Keratinocyte (primary cell): ENCODE measurements around the gene P2RX7. TPM values are rescaled to one million over a fixed set of nuclear protein-coding genes. Genes with fewer than 3 reads are reported as not detected.
"Not testable (repeated sequence)": the region's sequence is repeated elsewhere in the genome, so short reads cannot be mapped to it uniquely, and the experiment has no call there.

Source experiments
- DNase-seq: peaks from one replicate; pipeline ENCODE4 v3.0.0-alpha.2; 2011; ENCODE audit warnings: low read depth, missing footprints, low spot score
- FAIRE-seq: peaks from 2 replicates; lab custom pipeline; 2011; peaks lifted over from hg19 to GRCh38; lab: Jason Lieb, UNC
- H2AFZ ChIP-seq: 2 replicates; pipeline ENCODE4 v1.6.0; 2012; ENCODE audit warnings: low read length, control low read depth, inconsistent platforms; ENCODE audit not compliant: control insufficient read depth
- H3K27ac ChIP-seq: 2 replicates; pipeline ENCODE4 v1.5.1; 2011; ENCODE audit warnings: low read length; ENCODE audit not compliant: control insufficient read depth, insufficient read depth
- H3K27me3 ChIP-seq: 3 replicates; pipeline ENCODE4 v1.6.0; 2011; ENCODE audit warnings: low read length; ENCODE audit not compliant: control insufficient read depth, insufficient read depth; ENCODE audit errors: extremely low read depth
- H3K36me3 ChIP-seq, 2 experiments: 2 replicates in 1 of 2; 3 replicates in 1 of 2; pipeline ENCODE4 v1.5.1; 2011; ENCODE audit warnings: low read length in 2 of 2, mild to moderate bottlenecking in 1 of 2; ENCODE audit not compliant: control insufficient read depth in 2 of 2, insufficient read depth in 2 of 2; ENCODE audit errors: extremely low read depth in 1 of 2
- H3K4me1 ChIP-seq: 3 replicates; pipeline ENCODE4 v1.5.1; 2011; ENCODE audit warnings: low read length; ENCODE audit not compliant: control insufficient read depth, insufficient read depth; ENCODE audit errors: extremely low read depth
- H3K4me2 ChIP-seq: 3 replicates; pipeline ENCODE4 v1.6.0; 2011; ENCODE audit warnings: low read depth, low read length; ENCODE audit not compliant: control insufficient read depth, insufficient read depth; ENCODE audit errors: extremely low read depth
- H3K4me3 ChIP-seq, 3 experiments: fragments of 200-600 bp in 1 of 3; sonication (generic) in 1 of 3; 2 replicates in 2 of 3; 3 replicates in 1 of 3; pipeline ENCODE4 v1.5.1; 2011 to 2016; ENCODE audit warnings: low read length in 3 of 3, mild to moderate bottlenecking in 3 of 3, control low read depth in 2 of 3, inconsistent platforms in 1 of 3, low read depth in 1 of 3, mixed read lengths in 1 of 3, mixed run types in 1 of 3, moderate library complexity in 1 of 3; ENCODE audit not compliant: control insufficient read depth in 2 of 3, insufficient read depth in 2 of 3; ENCODE audit errors: extremely low read depth in 1 of 3
- H3K79me2 ChIP-seq: 2 replicates; pipeline ENCODE4 v1.6.0; 2012; ENCODE audit warnings: low read length; ENCODE audit not compliant: control insufficient read depth, insufficient read depth
- H3K9ac ChIP-seq: 3 replicates; pipeline ENCODE4 v1.6.0; 2011; ENCODE audit warnings: low read length; ENCODE audit not compliant: control insufficient read depth, insufficient read depth; ENCODE audit errors: extremely low read depth
- H3K9me1 ChIP-seq: 3 replicates; pipeline ENCODE4 v1.6.0; 2011; ENCODE audit warnings: low read length; ENCODE audit not compliant: control insufficient read depth, insufficient read depth; ENCODE audit errors: extremely low read depth
- H3K9me3 ChIP-seq: 2 replicates; pipeline ENCODE4 v1.5.1; 2012; ENCODE audit warnings: low read depth, low read length; ENCODE audit not compliant: control insufficient read depth
- H4K20me1 ChIP-seq: 3 replicates; pipeline ENCODE4 v1.6.0; 2011; ENCODE audit warnings: low read length; ENCODE audit not compliant: control insufficient read depth, insufficient read depth; ENCODE audit errors: extremely low read depth
- EZH2 ChIP-seq: IDR thresholded peaks from one replicate; pipeline ENCODE4 v1.6.1; 2012; ENCODE audit warnings: inconsistent platforms, mild to moderate bottlenecking, low read length, moderate library complexity
- dilution Hi-C: fragments of 300-500 bp; cut with MboI; formaldehyde crosslinking; loops from one replicate; pipeline ENCODE4 v1.7.0; 2020; ENCODE audit warnings: low sequenced_read_pairs; ENCODE audit not compliant: extremely low pct_ligation_motif_present
- polyA plus RNA-seq, 5 experiments: library from polyadenylated mRNA; depleted of rRNA in 3 of 5; stranded (reverse) in 3 of 5; stranded (forward) in 1 of 5; unstranded in 1 of 5; fragments of >200 nt; gene quantifications; 1 replicate in 1 of 5; 2 replicates in 3 of 5; 3 replicates in 1 of 5; pipeline versions ENCODE4 v1.2.1 to v1.2.3, GENCODE V29; 2011 to 2012; ENCODE audit warnings: missing spikeins in 2 of 5, low read depth in 1 of 5, low replicate concordance in 1 of 5
- TF ChIP-seq, protein P1 (sequence below), 3 experiments: IDR thresholded peaks in 1 of 3; conservative IDR thresholded peaks in 1 of 3; optimal IDR thresholded peaks in 1 of 3; 2 replicates in 2 of 3; 3 replicates in 1 of 3; pipeline versions ENCODE3 to v1.5.1; 2011; ENCODE audit warnings: low read length in 3 of 3, mild to moderate bottlenecking in 3 of 3, moderate library complexity in 2 of 3, control low read depth in 1 of 3, inconsistent platforms in 1 of 3; ENCODE audit not compliant: insufficient read depth in 2 of 3; ENCODE audit errors: extremely low read depth in 1 of 3

P2RX7 gene
- polyA plus RNA-seq, 1 donor (not counting 4 experiments of a cell fraction or from before 2014, with no cell fraction given): 0.20 TPM

GRCh38 chr12:121156365-121156764 lies 23.7 kb downstream of the P2RX7 start:
- no peak overlapping the region for H2AFZ ChIP-seq
- H3K9ac ChIP-seq: no peak overlapping the region
- no peaks in the 10 kb centered on the region for H3K36me3 ChIP-seq
- H3K9me3 ChIP-seq: peaks cover 2% of the 10 kb centered on the region
- no peak overlapping the region for H3K4me3 ChIP-seq
- H3K79me2 ChIP-seq: no peaks in the 10 kb centered on the region
- no peaks in the 10 kb centered on the region for H4K20me1 ChIP-seq
- H3K27me3 ChIP-seq: peaks cover 7% of the 10 kb centered on the region
- H3K4me2 ChIP-seq: no peak overlapping the region
- TF ChIP-seq, protein P1, sequence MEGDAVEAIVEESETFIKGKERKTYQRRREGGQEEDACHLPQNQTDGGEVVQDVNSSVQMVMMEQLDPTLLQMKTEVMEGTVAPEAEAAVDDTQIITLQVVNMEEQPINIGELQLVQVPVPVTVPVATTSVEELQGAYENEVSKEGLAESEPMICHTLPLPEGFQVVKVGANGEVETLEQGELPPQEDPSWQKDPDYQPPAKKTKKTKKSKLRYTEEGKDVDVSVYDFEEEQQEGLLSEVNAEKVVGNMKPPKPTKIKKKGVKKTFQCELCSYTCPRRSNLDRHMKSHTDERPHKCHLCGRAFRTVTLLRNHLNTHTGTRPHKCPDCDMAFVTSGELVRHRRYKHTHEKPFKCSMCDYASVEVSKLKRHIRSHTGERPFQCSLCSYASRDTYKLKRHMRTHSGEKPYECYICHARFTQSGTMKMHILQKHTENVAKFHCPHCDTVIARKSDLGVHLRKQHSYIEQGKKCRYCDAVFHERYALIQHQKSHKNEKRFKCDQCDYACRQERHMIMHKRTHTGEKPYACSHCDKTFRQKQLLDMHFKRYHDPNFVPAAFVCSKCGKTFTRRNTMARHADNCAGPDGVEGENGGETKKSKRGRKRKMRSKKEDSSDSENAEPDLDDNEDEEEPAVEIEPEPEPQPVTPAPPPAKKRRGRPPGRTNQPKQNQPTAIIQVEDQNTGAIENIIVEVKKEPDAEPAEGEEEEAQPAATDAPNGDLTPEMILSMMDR (optimal IDR thresholded peaks at IDR 0.05 in 1 of 3, IDR thresholded peaks at IDR 0.05 in 1 of 3, conservative IDR thresholded peaks at IDR 0.05 in 1 of 3; ENCODE audit: extremely low read depth in 1 of 3, insufficient read depth in 2 of 3, low read length in 3 of 3): no peak
- no peak for TF ChIP-seq EZH2
- FAIRE-seq (no peak), DNase-seq (no peak)
- dilution Hi-C loops: no loop called here
- no peak overlapping the region for H3K27ac ChIP-seq
- no peaks in the 10 kb centered on the region for H3K9me1 ChIP-seq
- no peaks in the 10 kb centered on the region for H3K4me1 ChIP-seq

- Histone ChIP-seq H3K9me3 (peaks cover 2% of the 10 kb centered on the region), H3K4me1 (no peaks in the 10 kb centered on the region), H3K4me2 (no peak overlapping the region), H3K27me3 (peaks cover 7% of the 10 kb centered on the region), H4K20me1 (no peaks in the 10 kb centered on the region), H3K9me1 (no peaks in the 10 kb centered on the region), H3K4me3 (no peak overlapping the region), H3K27ac (no peak overlapping the region), H3K36me3 (no peaks in the 10 kb centered on the region), H3K79me2 (no peaks in the 10 kb centered on the region), H2AFZ (no peak overlapping the region), H3K9ac (no peak overlapping the region)
- TF ChIP-seq EZH2: no peak
- TF ChIP-seq, protein P1 (optimal IDR thresholded peaks at IDR 0.05 in 1 of 3, IDR thresholded peaks at IDR 0.05 in 1 of 3, conservative IDR thresholded peaks at IDR 0.05 in 1 of 3; ENCODE audit: extremely low read depth in 1 of 3, insufficient read depth in 2 of 3, low read length in 3 of 3): no peak
- FAIRE-seq (no peak), DNase-seq (no peak)
- dilution Hi-C loops: no loop called here
Measured at GRCh38 chr12:121158085-121158484, 25.4 kb downstream of the P2RX7 start.

DNA sequence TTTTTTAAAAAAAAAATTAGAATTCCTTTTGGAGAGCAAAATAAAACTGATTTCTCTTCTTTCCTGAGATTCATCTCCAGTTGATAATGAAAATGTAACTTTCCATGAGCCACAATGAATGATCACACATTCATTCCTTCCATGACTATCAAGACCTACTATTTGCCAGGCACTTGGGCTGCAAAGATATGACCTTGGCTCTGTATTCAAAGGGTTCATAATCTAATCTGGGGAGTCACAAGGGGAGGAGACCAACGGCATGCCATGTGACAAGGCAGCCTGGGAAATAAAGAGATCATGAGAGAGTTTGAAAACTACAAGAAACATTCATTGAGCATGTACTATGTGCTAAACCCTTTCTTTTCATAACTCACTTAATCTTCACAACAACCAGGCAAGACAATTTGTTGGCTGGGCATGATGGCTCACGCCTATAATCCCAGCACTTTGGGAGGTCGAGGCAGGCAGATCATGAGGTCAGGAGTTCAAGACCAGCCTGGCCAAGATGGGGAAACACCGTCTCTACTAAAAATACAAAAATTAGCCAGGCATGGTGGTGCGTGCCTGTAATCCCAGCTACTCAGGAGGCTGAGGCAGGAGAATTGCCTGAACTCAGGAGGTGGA lies 26.2 kb downstream of the P2RX7 start:
- H3K9me1 ChIP-seq, DNase-seq, FAIRE-seq, H3K4me3 ChIP-seq, H4K20me1 ChIP-seq, H2AFZ ChIP-seq, H3K36me3 ChIP-seq, H3K4me2 ChIP-seq, dilution Hi-C loops, H3K27me3 ChIP-seq, H3K27ac ChIP-seq, H3K79me2 ChIP-seq, H3K4me1 ChIP-seq, H3K9me3 ChIP-seq, H3K9ac ChIP-seq: not testable (repeated sequence)
